ENCODE measurements around the gene AATF.
A peak's percentile ranks its signal among the peaks of the same experiment; 100 is the strongest.

AATF gene

GRCh38 chr17:36979565-36979941, 30.8 kb downstream of the AATF start:
- no peak for DNase-seq (ENCODE audit: low spot score)

- DNase-seq (ENCODE audit: low spot score): no peak
Observed at GRCh38 chr17:36980280-36980761, 31.6 kb downstream of the AATF start.

GRCh38 chr17:36983618-36984017, 34.9 kb downstream of the AATF start:
- DNase-seq (ENCODE audit: low spot score): no peak

DNA sequence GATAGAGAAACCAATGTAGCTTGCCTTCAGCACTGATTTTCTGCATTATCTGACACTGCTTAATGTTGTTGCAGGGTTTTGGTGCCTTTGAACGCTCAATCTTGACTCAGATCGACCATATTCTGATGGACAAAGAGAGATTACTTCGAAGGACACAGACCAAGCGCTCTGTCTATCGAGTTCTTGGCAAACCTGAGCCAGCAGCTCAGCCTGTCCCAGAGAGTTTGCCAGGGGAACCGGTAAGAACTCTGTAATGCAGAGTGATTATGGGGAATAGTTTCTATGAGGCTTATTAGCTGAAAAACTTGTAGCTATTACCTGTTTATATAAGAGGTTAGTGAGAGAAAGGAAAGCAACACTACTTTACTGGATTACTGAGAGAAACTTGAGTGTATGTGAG, 40.4 kb downstream of the AATF start:
- no peak for DNase-seq (ENCODE audit: low spot score)

- DNase-seq (ENCODE audit: low spot score): no peak
Observed at GRCh38 chr17:36992701-36993100, 43.9 kb downstream of the AATF start.

DNA sequence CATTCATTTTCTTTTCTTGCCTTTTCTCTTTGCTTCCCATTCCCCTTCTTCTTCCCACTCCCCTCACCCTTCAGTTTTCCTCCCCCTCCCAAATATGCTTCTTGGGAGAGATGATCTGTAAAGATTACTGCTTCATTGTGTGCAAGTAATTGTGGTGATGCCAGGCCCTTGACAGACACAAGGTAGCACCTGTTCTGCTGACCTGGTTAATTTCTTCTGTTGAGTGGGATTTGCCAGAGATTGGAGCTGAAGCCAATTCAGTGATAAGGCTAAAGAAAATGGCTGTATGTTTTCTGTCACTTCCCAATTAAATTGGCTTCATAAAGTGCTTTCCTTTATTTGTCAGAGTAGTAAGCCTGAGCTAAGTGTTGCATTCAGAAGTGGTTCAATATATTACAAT, 44.5 kb downstream of the AATF start:
- peak; percentile 49 for DNase-seq (ENCODE audit: low spot score)

GRCh38 chr17:36994438-36994837, 45.7 kb downstream of the AATF start:
- DNase-seq (ENCODE audit: low spot score): no peak

- no peak for DNase-seq (ENCODE audit: low spot score)
Observed at GRCh38 chr17:36999471-36999870, 50.7 kb downstream of the AATF start.

DNA sequence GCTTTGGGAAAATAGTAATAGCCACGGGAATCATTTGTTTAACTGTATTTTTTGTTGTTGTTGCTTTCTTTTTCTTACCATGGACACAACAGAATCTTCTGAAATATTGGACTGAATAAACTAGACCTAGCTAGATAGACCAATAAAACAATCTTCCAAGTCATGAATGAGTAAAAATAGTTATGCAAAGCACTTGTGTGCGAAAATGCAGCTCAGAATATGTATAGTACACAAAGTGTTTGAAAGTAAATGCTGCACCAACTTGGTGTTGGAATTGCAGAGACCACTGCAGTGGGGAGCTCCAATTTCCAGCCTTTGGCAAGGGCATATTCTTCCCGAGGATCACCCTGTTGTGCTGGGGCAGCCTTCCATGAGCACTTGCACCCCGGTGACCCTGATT, 68.0 kb downstream of the AATF start:
- no peak for DNase-seq (ENCODE audit: low spot score)

DNA sequence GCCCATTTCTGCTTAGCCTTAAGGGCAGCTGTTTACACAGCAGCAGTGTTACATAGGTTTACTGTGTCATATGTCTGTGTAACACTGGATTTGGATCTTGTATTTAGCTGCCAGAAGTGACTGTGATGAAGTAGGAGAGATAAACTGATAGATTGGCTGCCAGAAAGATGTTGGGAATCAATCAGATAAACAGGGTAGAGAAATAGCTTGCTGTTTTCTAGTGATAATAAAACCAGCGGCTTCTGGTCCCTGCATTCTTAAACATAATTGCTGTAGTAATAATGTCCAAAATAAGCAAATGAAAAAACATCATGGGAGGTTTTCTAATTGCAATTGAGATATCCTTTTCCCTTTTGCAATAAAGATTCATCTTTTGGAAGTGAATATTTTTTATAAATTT, 68.7 kb downstream of the AATF start:
- DNase-seq (ENCODE audit: low spot score): no peak

GRCh38 chr17:37019117-37019740, 70.5 kb downstream of the AATF start:
- DNase-seq (ENCODE audit: low spot score): no peak

DNA sequence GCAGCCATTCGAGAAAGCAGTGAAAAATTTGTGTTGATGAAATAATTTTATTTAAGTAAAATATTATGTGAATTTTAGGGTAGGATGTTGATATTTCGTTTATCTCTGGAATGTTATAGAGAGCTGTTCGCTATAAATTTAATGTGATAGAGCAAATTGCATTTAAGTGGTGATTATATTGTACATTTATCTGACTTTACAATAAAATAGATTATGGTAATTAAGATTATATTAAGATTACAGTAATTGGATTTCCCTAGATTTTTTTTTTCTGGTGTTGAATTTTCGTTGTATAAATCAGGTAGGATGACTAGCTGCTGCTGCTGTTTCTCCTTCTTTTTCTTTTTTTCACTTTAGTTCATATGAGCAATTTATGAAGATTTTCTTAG, 71.0 kb downstream of the AATF start:
- DNase-seq (ENCODE audit: low spot score): no peak

DNA sequence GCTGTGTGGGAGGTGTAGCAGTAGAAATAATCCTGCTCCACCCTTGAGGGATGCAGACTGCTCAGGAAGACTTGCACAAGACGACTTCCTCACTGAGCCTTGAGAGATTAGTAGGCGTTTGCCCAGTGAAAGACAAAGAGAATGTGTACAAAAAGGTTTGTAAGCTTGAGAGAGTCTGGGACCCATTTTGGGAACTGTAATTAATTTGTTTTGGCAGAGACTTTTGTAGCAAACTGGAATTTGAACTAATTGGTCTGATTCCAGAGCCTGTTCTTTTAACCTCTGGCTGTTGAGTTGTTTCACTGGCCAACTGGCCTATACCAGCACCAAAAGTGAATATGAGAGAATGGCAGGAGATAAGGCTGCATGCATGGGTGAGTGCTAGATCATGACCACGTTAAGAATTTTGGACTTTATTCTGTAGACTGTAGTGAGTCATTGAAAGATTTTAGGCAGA, 75.5 kb downstream of the AATF start:
- DNase-seq (ENCODE audit: low spot score): no peak

- no peak for DNase-seq (ENCODE audit: low spot score)
Observed at GRCh38 chr17:37025238-37025637, 76.5 kb downstream of the AATF start.

DNA sequence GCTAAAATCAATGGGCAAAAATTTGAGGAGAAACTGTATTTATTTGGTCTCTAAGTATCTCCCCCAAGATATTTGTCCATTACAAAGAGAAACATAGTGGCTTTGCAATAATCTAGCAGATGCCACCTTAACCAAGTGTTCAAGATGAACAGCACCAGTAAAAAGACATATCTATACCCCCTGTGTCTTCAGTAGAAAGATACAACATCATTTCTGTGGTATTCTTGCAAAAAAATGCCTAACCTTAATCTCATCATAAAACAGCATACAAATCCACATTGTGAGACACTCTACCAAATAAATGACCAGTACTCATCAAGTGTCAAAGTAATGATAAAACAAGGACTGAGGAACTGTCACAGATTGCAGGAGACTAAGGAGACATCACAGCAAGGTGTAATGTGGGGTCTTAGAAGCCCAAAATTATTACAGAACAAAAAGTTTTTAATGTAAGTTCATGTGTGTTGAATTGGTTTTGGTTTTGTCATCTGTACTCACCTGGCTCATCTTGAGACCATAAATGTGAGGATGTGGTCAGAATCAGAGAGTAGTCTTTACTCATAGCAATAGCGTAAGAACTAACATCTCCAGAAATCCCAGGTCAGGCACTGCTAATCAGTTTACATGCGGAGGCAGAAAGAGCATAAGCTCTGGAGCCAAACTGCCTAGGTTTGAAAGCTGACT, 77.2 kb downstream of the AATF start:
- no peak for DNase-seq (ENCODE audit: low spot score)

GRCh38 chr17:37026531-37026869, 77.7 kb downstream of the AATF start:
- DNase-seq (ENCODE audit: low spot score): no peak

- DNase-seq (ENCODE audit: low spot score): no peak
Observed at GRCh38 chr17:37028040-37028439, 79.3 kb downstream of the AATF start.

- no peak for DNase-seq (ENCODE audit: low spot score)
Observed at GRCh38 chr17:37031493-37032083, 82.8 kb downstream of the AATF start.

DNA sequence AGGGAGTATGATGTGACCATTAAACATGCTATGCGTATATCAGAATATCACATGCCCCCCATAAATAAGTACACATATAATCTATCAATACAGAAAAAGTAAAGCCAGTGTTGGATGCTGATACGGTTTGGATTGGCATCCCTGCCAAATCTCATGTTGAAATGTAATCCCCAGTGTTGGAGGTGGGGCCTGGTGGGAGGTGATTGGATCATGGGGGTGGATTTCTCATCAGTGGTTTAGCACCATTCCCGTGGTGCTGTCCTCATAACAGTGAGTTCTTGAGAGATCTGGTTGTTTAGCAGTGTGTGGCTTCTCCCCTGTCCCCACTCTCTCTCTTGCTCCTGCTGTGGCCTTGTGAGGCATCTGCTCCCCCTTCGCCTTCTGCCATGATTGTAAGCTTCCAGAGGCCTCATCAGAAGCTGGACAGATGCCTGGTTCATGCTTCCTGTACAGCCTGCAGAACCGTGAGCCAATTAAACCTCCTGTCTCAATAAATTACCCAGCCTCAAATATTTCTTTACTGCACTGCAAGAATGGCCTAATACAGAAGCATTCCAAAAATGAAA, 88.9 kb downstream of the AATF start:
- no peak for DNase-seq (ENCODE audit: low spot score)

- DNase-seq (ENCODE audit: low spot score): no peak
Observed at GRCh38 chr17:37039269-37039668, 90.5 kb downstream of the AATF start.

GRCh38 chr17:37041932-37042331, 93.2 kb downstream of the AATF start:
- no peak for DNase-seq (ENCODE audit: low spot score)

DNA sequence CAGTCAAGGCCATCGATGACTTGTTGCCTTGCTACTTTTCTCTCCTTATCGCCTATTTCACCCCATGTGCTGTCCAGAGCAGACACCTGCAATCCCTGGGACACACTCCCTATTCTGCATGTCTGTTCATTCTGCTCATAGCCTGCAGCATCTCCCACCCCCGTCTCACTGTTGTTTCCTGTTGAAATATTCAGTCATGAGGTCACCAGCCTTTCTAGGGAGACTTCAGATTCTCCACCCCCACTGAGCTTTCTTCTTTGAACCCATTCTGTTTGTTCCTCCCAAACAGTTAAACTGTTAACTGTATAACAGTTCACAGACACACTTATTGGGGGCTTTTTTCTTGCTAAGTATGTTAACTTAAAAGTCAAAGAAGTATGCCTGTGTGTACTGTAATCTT, 94.4 kb downstream of the AATF start:
- DNase-seq (ENCODE audit: low spot score): no peak

- DNase-seq (ENCODE audit: low spot score): no peak
Observed at GRCh38 chr17:37045351-37045922, 96.7 kb downstream of the AATF start.
